ENCODE measurements around the gene TMEM132A.

- TF ChIP-seq EZH2 (IDR thresholded peaks at IDR 0.05) (no peak), POLR2AphosphoS5 (IDR thresholded peaks at IDR 0.05; ENCODE audit: borderline replicate concordance, low read depth, low read length) (no peak), FOXP2 (optimal IDR thresholded peaks at IDR 0.05; ENCODE audit: control extremely low read depth, extremely low read length, insufficient read depth) (no peak)
These were observed 33.6 kb upstream of the TMEM132A start for GRCh38 chr11:60890696-60891095.

Measured in SK-N-MC (cell line).